Measurements from ENCODE around the gene XYLT1. TPM values are rescaled to one million over a fixed set of nuclear protein-coding genes. Genes with fewer than 3 reads are reported as not detected.

XYLT1 gene
- total RNA-seq, 1 experiment from 2014 or later, result 14.5 TPM

DNA sequence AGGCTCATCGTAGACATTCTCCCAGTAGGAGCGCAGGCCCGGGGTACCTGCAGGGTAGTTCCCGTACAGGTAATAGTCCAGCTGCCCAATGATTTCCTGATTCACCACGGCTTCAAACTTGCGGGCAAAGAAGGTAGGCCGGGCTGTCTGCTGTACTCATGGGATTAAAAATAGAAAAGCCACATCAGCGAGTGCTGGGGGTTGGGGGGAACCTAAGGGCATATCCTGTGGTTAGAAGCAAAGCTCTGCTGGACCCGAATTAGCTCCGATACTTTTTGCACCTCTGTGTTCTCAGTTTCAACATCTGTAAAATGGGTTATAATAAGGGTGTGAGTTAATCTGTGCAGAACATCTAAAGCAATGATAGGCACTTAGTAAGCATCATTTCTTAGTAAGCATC, 336.2 kb downstream of the XYLT1 start:
- H3K27me3 Mint-ChIP-seq (ENCODE audit: low read depth), result no peaks in the 10 kb centered on the region
- Histone ChIP-seq H3K9ac (ENCODE audit: extremely low read depth, insufficient read length, low read length) (no peak overlapping the region), H4K20me1 (ENCODE audit: control insufficient read depth, insufficient read depth, insufficient read length) (no peaks in the 10 kb centered on the region), H2BK20ac (ENCODE audit: low read depth, low read length, poor library complexity, severe bottlenecking) (no peak overlapping the region), H2BK120ac (ENCODE audit: low read depth, low read length, poor library complexity, severe bottlenecking) (no peak overlapping the region), H2BK12ac (ENCODE audit: insufficient read length, low read depth, low read length) (no peak overlapping the region), H4K8ac (replicated peaks; ENCODE audit: insufficient read length, low read depth, low read length) (no peak overlapping the region), H3K4ac (ENCODE audit: low read depth, low read length) (no peak overlapping the region), H2AFZ (ENCODE audit: low read length) (no peak overlapping the region), H4K5ac (ENCODE audit: insufficient read length, low read depth, low read length) (no peak overlapping the region), H3T11ph (ENCODE audit: low read length) (no peak overlapping the region), H3K27ac (ENCODE audit: insufficient read length, low read depth, low read length) (no peak overlapping the region), H3K4me2 (ENCODE audit: insufficient read depth, insufficient read length, low read length) (no peak overlapping the region), H3K23ac (ENCODE audit: insufficient read length, low read depth, low read length) (no peak overlapping the region), H3K27me3 (ENCODE audit: insufficient read depth, low read length) (no peaks in the 10 kb centered on the region), H3K23me2 (ENCODE audit: insufficient read length, low read depth, low read length, poor library complexity, severe bottlenecking) (no peaks in the 10 kb centered on the region), H3K9me3 (ENCODE audit: control insufficient read depth, low read depth, low read length) (no peaks in the 10 kb centered on the region), H3K79me2 (ENCODE audit: insufficient read depth, low read length) (no peaks in the 10 kb centered on the region), H4K91ac (ENCODE audit: insufficient read length, low read depth, low read length) (no peak overlapping the region), H2BK15ac (ENCODE audit: low read depth, low read length) (no peak overlapping the region), H3K4me1 (ENCODE audit: insufficient read depth, low read length) (no peaks in the 10 kb centered on the region), H3K18ac (ENCODE audit: insufficient read length, low read depth, low read length) (no peak overlapping the region), H3K79me1 (ENCODE audit: insufficient read depth, low read depth, low read length, poor library complexity, severe bottlenecking) (no peaks in the 10 kb centered on the region), H2AK5ac (ENCODE audit: insufficient read length, low read length) (no peak overlapping the region), H3K56ac (ENCODE audit: insufficient read length, low read depth, low read length) (no peak overlapping the region), H2BK5ac (ENCODE audit: insufficient read length, low read length) (no peak overlapping the region), H3K14ac (ENCODE audit: insufficient read depth, low read length) (no peak overlapping the region)
- H3K9me3 Mint-ChIP-seq, result no peaks in the 10 kb centered on the region
- WGBS (ENCODE audit: extremely low coverage, insufficient read length, low lambda C conversion rate), result no CpG with 5 or more reads among the region's 10 CpGs
- H3K36me3 Mint-ChIP-seq (ENCODE audit: insufficient read depth in 1 of 3, low read depth in 3 of 3), result peaks cover 5 to 16% (median 8%) of the 10 kb centered on the region in 3 experiments; a peak in 6 of 7 replicates
- no peak for DNase-seq
- H3K4me3 Mint-ChIP-seq, result no peak overlapping the region
- peaks cover 13 to 21% of the 10 kb centered on the region in 2 experiments for H3K4me1 Mint-ChIP-seq
- TF ChIP-seq, protein P1, sequence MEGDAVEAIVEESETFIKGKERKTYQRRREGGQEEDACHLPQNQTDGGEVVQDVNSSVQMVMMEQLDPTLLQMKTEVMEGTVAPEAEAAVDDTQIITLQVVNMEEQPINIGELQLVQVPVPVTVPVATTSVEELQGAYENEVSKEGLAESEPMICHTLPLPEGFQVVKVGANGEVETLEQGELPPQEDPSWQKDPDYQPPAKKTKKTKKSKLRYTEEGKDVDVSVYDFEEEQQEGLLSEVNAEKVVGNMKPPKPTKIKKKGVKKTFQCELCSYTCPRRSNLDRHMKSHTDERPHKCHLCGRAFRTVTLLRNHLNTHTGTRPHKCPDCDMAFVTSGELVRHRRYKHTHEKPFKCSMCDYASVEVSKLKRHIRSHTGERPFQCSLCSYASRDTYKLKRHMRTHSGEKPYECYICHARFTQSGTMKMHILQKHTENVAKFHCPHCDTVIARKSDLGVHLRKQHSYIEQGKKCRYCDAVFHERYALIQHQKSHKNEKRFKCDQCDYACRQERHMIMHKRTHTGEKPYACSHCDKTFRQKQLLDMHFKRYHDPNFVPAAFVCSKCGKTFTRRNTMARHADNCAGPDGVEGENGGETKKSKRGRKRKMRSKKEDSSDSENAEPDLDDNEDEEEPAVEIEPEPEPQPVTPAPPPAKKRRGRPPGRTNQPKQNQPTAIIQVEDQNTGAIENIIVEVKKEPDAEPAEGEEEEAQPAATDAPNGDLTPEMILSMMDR (conservative IDR thresholded peaks at IDR 0.05), result no peak
- no peak overlapping the region for H3K27ac Mint-ChIP-seq

All from H9 (cell line).